ENCODE data around the gene COA6. TPM values are rescaled to one million over a fixed set of nuclear protein-coding genes. Genes with fewer than 3 reads are reported as not detected.
A peak's percentile ranks its signal among the peaks of the same experiment; 100 is the strongest.

COA6 gene
- total and polyA plus RNA-seq, 2 of the 13 experiments (the other 11 are each of a cell fraction or from before 2014, with no cell fraction given) = 32.4 to 104 TPM

DNA sequence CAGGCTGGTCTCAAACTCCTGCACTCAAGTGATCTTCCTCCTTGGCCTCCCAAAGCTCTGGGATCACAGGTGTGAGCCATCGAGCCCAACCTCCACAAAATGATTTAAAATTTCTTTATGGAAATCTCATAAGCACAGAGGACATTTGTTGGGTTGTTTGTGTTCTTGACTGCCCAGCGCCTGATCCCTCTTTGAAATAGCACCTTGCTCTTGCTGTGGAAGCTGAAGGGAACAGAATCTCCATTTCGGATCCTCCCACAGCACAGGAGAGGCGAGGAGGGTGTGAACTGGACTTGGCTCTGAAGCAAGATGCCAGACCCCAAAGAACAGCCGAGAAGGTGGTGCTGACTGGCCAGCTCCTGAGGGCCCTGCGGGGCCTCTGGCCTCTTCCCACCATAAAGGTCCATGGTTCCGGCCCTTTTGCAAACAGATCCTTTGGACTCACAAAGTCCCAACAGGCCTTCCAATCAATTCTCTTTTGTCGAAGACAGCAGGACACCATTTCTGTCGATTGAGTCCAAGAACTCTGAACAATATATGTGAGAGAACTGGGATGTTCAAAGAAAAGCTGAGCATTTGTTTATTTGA, 45.6 kb upstream of the COA6 start (continued):
- TF ChIP-seq ZNF143 (CRISPR knock-in tag; IDR thresholded peaks at IDR 0.05) = no peak
- TF ChIP-seq, protein P1, sequence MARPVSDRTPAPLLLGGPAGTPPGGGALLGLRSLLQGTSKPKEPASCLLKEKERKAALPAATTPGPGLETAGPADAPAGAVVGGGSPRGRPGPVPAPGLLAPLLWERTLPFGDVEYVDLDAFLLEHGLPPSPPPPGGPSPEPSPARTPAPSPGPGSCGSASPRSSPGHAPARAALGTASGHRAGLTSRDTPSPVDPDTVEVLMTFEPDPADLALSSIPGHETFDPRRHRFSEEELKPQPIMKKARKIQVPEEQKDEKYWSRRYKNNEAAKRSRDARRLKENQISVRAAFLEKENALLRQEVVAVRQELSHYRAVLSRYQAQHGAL (CRISPR knock-in tag; IDR thresholded peaks at IDR 0.05; ENCODE audit: not compliant biosample characterization) = peak; percentile 78
- TF ChIP-seq, protein P2, sequence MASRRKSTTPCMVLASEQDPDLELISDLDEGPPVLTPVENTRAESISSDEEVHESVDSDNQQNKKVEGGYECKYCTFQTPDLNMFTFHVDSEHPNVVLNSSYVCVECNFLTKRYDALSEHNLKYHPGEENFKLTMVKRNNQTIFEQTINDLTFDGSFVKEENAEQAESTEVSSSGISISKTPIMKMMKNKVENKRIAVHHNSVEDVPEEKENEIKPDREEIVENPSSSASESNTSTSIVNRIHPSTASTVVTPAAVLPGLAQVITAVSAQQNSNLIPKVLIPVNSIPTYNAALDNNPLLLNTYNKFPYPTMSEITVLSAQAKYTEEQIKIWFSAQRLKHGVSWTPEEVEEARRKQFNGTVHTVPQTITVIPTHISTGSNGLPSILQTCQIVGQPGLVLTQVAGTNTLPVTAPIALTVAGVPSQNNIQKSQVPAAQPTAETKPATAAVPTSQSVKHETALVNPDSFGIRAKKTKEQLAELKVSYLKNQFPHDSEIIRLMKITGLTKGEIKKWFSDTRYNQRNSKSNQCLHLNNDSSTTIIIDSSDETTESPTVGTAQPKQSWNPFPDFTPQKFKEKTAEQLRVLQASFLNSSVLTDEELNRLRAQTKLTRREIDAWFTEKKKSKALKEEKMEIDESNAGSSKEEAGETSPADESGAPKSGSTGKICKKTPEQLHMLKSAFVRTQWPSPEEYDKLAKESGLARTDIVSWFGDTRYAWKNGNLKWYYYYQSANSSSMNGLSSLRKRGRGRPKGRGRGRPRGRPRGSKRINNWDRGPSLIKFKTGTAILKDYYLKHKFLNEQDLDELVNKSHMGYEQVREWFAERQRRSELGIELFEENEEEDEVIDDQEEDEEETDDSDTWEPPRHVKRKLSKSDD (CRISPR knock-in tag; IDR thresholded peaks at IDR 0.05; ENCODE audit: low read depth) = 0 out of 2 replicates have a peak, but pooled peaks have one; percentile 45
- TF ChIP-seq, protein P3, sequence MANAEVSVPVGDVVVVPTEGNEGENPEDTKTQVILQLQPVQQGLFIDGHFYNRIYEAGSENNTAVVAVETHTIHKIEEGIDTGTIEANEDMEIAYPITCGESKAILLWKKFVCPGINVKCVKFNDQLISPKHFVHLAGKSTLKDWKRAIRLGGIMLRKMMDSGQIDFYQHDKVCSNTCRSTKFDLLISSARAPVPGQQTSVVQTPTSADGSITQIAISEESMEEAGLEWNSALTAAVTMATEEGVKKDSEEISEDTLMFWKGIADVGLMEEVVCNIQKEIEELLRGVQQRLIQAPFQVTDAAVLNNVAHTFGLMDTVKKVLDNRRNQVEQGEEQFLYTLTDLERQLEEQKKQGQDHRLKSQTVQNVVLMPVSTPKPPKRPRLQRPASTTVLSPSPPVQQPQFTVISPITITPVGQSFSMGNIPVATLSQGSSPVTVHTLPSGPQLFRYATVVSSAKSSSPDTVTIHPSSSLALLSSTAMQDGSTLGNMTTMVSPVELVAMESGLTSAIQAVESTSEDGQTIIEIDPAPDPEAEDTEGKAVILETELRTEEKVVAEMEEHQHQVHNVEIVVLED (CRISPR knock-in tag; IDR thresholded peaks at IDR 0.05; ENCODE audit: borderline replicate concordance) = peak; percentile 37; the same call in 1 of the 2 replicates
- TF ChIP-seq ATRX (CRISPR knock-in tag; IDR thresholded peaks at IDR 0.05; ENCODE audit: borderline replicate concordance) = no peak
- TF ChIP-seq ZNF354B (CRISPR knock-in tag; IDR thresholded peaks at IDR 0.05) = no peak
- peak; percentile 75 for TF ChIP-seq FOXO1 (CRISPR knock-in tag; IDR thresholded peaks at IDR 0.05)
- TF ChIP-seq ZNF510 (CRISPR knock-in tag; IDR thresholded peaks at IDR 0.05; ENCODE audit: low read depth) = no peak
- no peak for TF ChIP-seq SUZ12 (IDR thresholded peaks at IDR 0.05; ENCODE audit: low read depth, low read length)
- TF ChIP-seq GABPA (IDR thresholded peaks at IDR 0.05; ENCODE audit: low read depth, low read length) = no peak
- no peak for TF ChIP-seq GABPA (CRISPR knock-in tag; IDR thresholded peaks at IDR 0.05; ENCODE audit: low read depth)
- peak; percentile 86 for TF ChIP-seq TARDBP (CRISPR knock-in tag; IDR thresholded peaks at IDR 0.05)
- TF ChIP-seq ZNF781 (CRISPR knock-in tag; IDR thresholded peaks at IDR 0.05; ENCODE audit: borderline replicate concordance, not compliant biosample characterization) = peak; percentile 84
- TF ChIP-seq NONO (IDR thresholded peaks at IDR 0.05) = no peak
- TF ChIP-seq NONO (CRISPR knock-in tag; conservative IDR thresholded peaks at IDR 0.05) = no peak; the same call in 1 of the 2 replicates
- no peak for TF ChIP-seq ZNF17 (CRISPR knock-in tag; IDR thresholded peaks at IDR 0.05)
- no peak for TF ChIP-seq ZNF251 (CRISPR knock-in tag; IDR thresholded peaks at IDR 0.05)
- no peak for TF ChIP-seq FOXK2 (IDR thresholded peaks at IDR 0.05)
- TF ChIP-seq FOSL1 (CRISPR knock-in tag; IDR thresholded peaks at IDR 0.05; ENCODE audit: borderline replicate concordance) = no peak
- TF ChIP-seq ZNF253 (CRISPR knock-in tag; IDR thresholded peaks at IDR 0.05; ENCODE audit: borderline replicate concordance) = no peak
- TF ChIP-seq POLR2A (IDR thresholded peaks at IDR 0.05; ENCODE audit: insufficient read depth in 1 of 2, low read depth in 2 of 2, low read length in 2 of 2) = no peak
- peak; percentile 35 for TF ChIP-seq FOSL2 (CRISPR knock-in tag; IDR thresholded peaks at IDR 0.05)
- no peak for TF ChIP-seq ZNF446 (CRISPR knock-in tag; IDR thresholded peaks at IDR 0.05)
- peak; percentile 63; the same call in 1 of the 2 replicates for TF ChIP-seq ZNF441 (CRISPR knock-in tag; IDR thresholded peaks at IDR 0.05; ENCODE audit: borderline replicate concordance)
- no peak for TF ChIP-seq ZSCAN22 (CRISPR knock-in tag; IDR thresholded peaks at IDR 0.05)
- peak; percentile 57; the same call in 1 of the 2 replicates for TF ChIP-seq RXRB (CRISPR knock-in tag; IDR thresholded peaks at IDR 0.05; ENCODE audit: borderline replicate concordance)

Measured in HepG2 (cell line).